Measurements from ENCODE around the gene TMEM80.

TMEM80 gene

DNA sequence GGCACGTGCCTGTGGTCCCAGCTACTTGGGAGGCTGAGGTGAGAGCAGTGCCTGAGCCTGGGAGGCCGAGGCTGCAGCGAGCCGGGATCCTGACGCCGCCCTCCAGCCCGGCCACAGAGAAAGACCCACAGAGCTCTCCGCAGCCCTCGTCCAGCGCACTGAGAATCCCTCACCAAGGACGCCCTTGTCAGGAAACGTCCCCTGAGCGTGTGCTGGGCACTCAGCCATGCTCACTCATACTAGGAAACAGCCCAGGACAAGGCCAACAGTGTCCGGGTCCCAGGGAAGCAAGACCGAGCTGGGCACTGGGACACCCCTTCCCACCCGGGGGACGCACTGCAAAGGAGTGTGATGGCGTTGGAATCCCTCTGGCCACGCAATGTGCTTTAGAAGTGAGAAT, 15.1 kb upstream of the TMEM80 start:
- H3K36me3 ChIP-seq (ENCODE audit: low read depth), result peaks cover 61% of the 10 kb centered on the region
- no peak overlapping the region for H3K4me3 ChIP-seq (ENCODE audit: severe bottlenecking)
- ATAC-seq (ENCODE audit: low read depth), result no peak
- H3K9me3 ChIP-seq (ENCODE audit: severe bottlenecking), result no peaks in the 10 kb centered on the region
- no peaks in the 10 kb centered on the region for H3K4me1 ChIP-seq (ENCODE audit: insufficient read depth, poor library complexity, severe bottlenecking)
- TF ChIP-seq, protein P1, sequence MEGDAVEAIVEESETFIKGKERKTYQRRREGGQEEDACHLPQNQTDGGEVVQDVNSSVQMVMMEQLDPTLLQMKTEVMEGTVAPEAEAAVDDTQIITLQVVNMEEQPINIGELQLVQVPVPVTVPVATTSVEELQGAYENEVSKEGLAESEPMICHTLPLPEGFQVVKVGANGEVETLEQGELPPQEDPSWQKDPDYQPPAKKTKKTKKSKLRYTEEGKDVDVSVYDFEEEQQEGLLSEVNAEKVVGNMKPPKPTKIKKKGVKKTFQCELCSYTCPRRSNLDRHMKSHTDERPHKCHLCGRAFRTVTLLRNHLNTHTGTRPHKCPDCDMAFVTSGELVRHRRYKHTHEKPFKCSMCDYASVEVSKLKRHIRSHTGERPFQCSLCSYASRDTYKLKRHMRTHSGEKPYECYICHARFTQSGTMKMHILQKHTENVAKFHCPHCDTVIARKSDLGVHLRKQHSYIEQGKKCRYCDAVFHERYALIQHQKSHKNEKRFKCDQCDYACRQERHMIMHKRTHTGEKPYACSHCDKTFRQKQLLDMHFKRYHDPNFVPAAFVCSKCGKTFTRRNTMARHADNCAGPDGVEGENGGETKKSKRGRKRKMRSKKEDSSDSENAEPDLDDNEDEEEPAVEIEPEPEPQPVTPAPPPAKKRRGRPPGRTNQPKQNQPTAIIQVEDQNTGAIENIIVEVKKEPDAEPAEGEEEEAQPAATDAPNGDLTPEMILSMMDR (IDR thresholded peaks at IDR 0.05; ENCODE audit: poor library complexity, severe bottlenecking), result no peak
- DNase-seq (ENCODE audit: low spot score), result no peak
- H3K27me3 ChIP-seq (ENCODE audit: insufficient read depth, poor library complexity, severe bottlenecking), result no peaks in the 10 kb centered on the region
- H3K27ac ChIP-seq (ENCODE audit: poor library complexity, severe bottlenecking), result no peak overlapping the region

DNA sequence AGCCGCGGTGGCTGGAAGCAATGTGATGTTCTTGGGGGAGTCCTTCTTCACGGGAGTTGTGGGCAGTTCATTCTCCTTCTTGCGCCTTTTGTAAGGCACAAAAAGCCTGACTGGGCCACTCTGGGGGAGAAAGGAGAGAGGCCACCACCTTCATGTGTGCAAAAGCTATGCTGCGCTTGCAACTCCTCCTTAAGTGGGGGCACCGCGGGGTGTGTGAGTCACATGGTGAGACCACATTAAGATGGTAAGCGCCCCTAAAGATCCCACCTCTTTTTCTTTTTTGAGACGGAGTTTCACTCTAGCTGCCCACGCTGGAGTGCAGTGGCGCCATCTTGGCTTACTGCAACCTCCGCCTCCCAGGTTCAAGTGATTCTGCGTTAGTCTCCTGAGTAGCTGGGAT, 14.6 kb upstream of the TMEM80 start:
- TF ChIP-seq, protein P1 (IDR thresholded peaks at IDR 0.05; ENCODE audit: poor library complexity, severe bottlenecking), result no peak
- no peaks in the 10 kb centered on the region for H3K27me3 ChIP-seq (ENCODE audit: insufficient read depth, poor library complexity, severe bottlenecking)
- no peaks in the 10 kb centered on the region for H3K9me3 ChIP-seq (ENCODE audit: severe bottlenecking)
- H3K4me3 ChIP-seq (ENCODE audit: severe bottlenecking), result no peak overlapping the region
- no peaks in the 10 kb centered on the region for H3K4me1 ChIP-seq (ENCODE audit: insufficient read depth, poor library complexity, severe bottlenecking)
- ATAC-seq (ENCODE audit: low read depth), result no peak
- DNase-seq (ENCODE audit: low spot score), result no peak
- H3K36me3 ChIP-seq (ENCODE audit: low read depth), result peaks cover 63% of the 10 kb centered on the region
- no peak overlapping the region for H3K27ac ChIP-seq (ENCODE audit: poor library complexity, severe bottlenecking)

DNA sequence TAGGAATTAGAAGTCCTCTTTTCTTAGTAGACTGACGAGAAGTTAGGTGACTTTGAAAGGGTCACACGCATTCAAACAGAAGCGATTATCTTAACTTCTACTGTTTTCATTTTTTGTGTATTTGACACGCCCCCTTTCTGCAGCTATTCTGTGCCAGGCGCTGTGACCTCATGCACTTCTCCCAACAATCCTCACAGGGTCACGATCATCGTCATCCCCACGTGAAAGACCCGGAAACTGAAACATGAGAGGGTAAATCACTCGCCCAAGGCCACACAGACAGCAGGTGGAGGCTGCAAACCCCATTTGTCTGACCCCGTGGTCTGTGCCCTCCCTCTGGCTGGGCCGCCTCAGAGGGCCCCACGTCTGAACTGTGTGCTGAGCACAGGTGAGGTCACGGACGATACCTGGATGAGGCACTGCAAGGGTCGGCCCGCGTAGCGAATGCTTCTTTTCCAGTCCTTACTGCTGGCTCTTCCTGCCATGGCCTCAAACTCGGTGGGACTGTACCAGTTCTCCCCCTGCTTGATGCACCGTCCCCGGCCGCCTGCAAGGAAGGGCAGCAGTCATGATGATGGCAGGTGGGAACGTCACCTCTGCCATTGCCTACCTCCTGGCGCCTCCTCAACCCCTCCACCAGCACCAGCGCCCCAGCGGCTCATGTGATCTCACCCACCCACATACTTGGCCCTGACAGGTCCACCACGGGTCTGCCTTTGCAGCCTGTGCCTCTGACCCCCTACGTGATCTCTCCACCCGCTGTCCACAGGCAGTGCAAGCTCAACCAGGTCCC, 9.0 kb upstream of the TMEM80 start:
- ATAC-seq (ENCODE audit: low read depth) (no peak), DNase-seq (ENCODE audit: low spot score) (no peak)
- no peak overlapping the region for H3K4me3 ChIP-seq (ENCODE audit: severe bottlenecking)
- no peaks in the 10 kb centered on the region for H3K9me3 ChIP-seq (ENCODE audit: severe bottlenecking)
- H3K4me1 ChIP-seq (ENCODE audit: insufficient read depth, poor library complexity, severe bottlenecking), result no peaks in the 10 kb centered on the region
- no peaks in the 10 kb centered on the region for H3K27me3 ChIP-seq (ENCODE audit: insufficient read depth, poor library complexity, severe bottlenecking)
- no peak overlapping the region for H3K27ac ChIP-seq (ENCODE audit: poor library complexity, severe bottlenecking)
- H3K36me3 ChIP-seq (ENCODE audit: low read depth), result peaks cover 60% of the 10 kb centered on the region
- TF ChIP-seq, protein P1 (IDR thresholded peaks at IDR 0.05; ENCODE audit: poor library complexity, severe bottlenecking), result no peak

DNA sequence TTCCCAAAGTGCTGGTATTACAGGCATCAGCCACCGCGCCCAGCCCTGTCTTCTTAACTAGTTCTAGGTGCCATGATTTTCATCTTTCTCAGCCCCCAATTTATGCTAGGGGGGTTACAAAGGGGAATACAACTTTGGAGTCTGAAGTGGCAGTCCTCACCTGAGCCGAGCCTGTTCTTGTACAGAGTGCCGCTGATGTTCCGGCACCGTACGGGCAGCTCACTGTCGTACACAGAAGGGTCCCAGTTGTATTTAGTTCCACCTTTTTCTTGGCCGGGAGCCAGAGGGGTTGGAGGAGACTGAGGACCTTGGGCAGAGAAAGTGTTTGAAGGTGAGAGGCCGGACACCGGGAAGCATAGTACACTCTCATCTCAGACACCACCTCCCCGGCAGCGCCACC, 7.9 kb upstream of the TMEM80 start:
- no peaks in the 10 kb centered on the region for H3K9me3 ChIP-seq (ENCODE audit: severe bottlenecking)
- ATAC-seq (ENCODE audit: low read depth) (no peak), DNase-seq (ENCODE audit: low spot score) (no peak)
- TF ChIP-seq, protein P1 (IDR thresholded peaks at IDR 0.05; ENCODE audit: poor library complexity, severe bottlenecking), result no peak
- no peak overlapping the region for H3K4me3 ChIP-seq (ENCODE audit: severe bottlenecking)
- H3K27me3 ChIP-seq (ENCODE audit: insufficient read depth, poor library complexity, severe bottlenecking), result no peaks in the 10 kb centered on the region
- no peak overlapping the region for H3K27ac ChIP-seq (ENCODE audit: poor library complexity, severe bottlenecking)
- H3K4me1 ChIP-seq (ENCODE audit: insufficient read depth, poor library complexity, severe bottlenecking), result no peaks in the 10 kb centered on the region
- H3K36me3 ChIP-seq (ENCODE audit: low read depth), result peaks cover 60% of the 10 kb centered on the region

DNA sequence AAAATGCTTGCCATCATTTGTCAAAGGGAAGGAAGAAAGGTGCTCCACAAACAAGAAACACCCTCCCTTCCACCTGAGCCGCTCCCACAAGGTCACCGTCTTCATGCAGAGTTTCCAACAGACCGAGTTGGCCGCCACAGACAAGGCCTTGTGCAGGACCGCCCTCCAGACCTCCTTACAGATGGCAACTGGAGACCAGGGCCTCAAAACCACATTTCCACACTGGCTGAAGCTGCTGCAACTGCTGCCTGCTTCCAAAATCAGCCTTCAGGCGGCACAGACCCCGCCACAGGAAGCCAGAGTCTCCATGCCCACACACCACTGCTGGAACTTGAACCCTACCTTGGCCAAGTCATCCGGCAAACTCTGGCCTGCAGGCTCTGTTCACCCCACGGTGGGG, 6.9 kb upstream of the TMEM80 start:
- Histone ChIP-seq H3K27ac (ENCODE audit: poor library complexity, severe bottlenecking) (no peak overlapping the region), H3K4me1 (ENCODE audit: insufficient read depth, poor library complexity, severe bottlenecking) (peaks cover 8% of the 10 kb centered on the region), H3K4me3 (ENCODE audit: severe bottlenecking) (no peak overlapping the region), H3K36me3 (ENCODE audit: low read depth) (peaks cover 51% of the 10 kb centered on the region), H3K9me3 (ENCODE audit: severe bottlenecking) (no peaks in the 10 kb centered on the region), H3K27me3 (ENCODE audit: insufficient read depth, poor library complexity, severe bottlenecking) (no peaks in the 10 kb centered on the region)
- ATAC-seq (ENCODE audit: low read depth), result no peak
- TF ChIP-seq, protein P1 (IDR thresholded peaks at IDR 0.05; ENCODE audit: poor library complexity, severe bottlenecking), result no peak
- DNase-seq (ENCODE audit: low spot score), result no peak

All from RWPE2 (cell line).